GM20000 (cell line): ENCODE data around the gene SHMT1.
"Not testable (repeated sequence)": the region's sequence is repeated elsewhere in the genome, so short reads cannot be mapped to it uniquely, and the experiment has no call there.

Experiments
- DNase-seq: peaks from one replicate; pipeline ENCODE4 v3.0.0; 2012; ENCODE audit warnings: low spot score
- TF ChIP-seq, protein P1 (sequence below): IDR thresholded peaks from 2 replicates; pipeline ENCODE4 v1.5.1; 2012; ENCODE audit warnings: mild to moderate bottlenecking, control low read depth; ENCODE audit errors: extremely low read depth, missing control alignments

SHMT1 gene

DNA sequence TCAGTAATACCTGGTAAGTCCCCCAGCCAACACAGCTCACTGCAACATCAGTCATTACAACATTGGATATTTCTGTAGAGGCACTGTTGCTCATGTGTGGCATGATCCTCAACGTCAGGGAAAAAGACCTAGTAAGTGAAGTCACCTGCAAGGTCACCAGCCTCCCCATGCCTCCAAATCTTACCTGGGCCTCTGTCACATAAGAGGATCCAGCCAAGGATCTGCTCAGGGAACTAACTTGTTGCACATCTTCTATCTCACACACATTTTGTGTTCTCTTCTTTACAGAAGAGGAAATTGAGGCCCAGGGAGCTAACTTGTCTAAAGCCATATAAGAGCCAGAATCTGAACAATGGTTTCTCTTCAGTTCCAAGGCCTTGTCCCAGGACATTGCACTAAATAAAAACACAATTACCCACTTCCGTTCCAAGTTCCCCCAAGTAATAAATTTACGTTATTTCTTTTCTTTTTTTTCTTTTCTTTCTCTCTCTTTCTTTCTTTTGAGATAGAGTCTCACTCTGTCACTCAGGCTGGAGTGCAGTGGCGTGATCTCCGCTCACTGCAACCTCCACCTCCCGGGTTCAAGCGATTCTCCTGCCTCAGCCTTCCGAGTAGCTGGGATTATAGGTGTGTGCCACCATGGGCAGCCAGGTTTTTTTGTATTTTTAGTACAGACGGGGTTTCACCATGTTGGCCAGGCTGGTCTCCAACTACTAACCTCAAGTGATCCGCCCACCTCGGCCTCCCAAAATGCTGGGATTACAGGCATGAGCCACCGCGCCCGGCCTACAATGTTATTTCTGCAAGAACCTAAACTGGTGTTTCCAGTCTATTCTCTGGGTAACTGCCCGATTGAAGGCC lies 1.3 kb downstream of the SHMT1 start:
- no peak for DNase-seq
- TF ChIP-seq, protein P1, sequence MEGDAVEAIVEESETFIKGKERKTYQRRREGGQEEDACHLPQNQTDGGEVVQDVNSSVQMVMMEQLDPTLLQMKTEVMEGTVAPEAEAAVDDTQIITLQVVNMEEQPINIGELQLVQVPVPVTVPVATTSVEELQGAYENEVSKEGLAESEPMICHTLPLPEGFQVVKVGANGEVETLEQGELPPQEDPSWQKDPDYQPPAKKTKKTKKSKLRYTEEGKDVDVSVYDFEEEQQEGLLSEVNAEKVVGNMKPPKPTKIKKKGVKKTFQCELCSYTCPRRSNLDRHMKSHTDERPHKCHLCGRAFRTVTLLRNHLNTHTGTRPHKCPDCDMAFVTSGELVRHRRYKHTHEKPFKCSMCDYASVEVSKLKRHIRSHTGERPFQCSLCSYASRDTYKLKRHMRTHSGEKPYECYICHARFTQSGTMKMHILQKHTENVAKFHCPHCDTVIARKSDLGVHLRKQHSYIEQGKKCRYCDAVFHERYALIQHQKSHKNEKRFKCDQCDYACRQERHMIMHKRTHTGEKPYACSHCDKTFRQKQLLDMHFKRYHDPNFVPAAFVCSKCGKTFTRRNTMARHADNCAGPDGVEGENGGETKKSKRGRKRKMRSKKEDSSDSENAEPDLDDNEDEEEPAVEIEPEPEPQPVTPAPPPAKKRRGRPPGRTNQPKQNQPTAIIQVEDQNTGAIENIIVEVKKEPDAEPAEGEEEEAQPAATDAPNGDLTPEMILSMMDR = no peak

DNA sequence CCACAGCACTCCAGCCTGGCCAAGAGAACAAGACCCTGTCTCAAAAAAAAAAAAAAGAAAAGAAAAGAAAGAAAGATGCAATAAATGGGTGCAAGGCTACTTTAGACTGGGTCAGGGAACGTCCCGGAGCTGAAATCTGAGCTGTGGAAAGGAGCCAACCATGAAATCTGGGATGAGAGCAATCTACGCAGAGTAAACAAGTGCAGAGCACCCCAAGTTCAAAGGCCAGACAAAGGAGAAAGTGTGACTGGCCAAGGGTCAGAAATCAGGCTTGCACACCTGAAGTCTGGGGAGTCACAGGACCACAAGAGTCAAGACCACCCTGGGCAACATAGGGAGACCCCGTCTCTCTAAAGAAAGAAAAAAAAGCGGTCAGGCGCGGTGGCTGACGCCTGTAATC lies 2.8 kb downstream of the SHMT1 start:
- DNase-seq = no peak
- TF ChIP-seq, protein P1 = no peak

- DNase-seq = no peak
- TF ChIP-seq, protein P1 = no peak
These were observed 6.7 kb downstream of the SHMT1 start for GRCh38 chr17:18356624-18357023.

DNA sequence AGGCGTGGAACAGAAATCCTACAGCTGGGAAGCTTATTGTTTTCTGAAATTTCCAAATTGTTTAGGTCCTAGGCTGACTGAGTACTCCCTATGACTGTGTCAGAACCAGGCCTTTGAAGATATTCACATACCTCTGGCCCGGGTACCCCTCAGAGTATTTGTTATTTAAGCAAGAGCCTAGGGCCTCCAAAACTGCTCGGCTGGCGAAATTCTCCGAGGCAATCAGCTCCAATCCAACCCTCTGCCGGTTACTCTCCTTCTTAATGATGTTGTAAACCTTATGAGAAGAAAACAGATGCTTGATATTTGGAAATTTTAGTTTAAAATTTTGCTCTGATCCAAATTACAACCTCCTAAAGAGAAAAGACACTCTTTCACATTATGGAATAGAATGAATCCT lies 9.8 kb downstream of the SHMT1 start:
- TF ChIP-seq, protein P1 = no peak
- DNase-seq = no peak

- DNase-seq = peak; percentile 50
- TF ChIP-seq, protein P1 = no peak
These were observed 19.3 kb downstream of the SHMT1 start for GRCh38 chr17:18344021-18344420.

GRCh38 chr17:18339933-18340332 lies 23.4 kb downstream of the SHMT1 start:
- DNase-seq = no peak
- TF ChIP-seq, protein P1 = no peak

DNA sequence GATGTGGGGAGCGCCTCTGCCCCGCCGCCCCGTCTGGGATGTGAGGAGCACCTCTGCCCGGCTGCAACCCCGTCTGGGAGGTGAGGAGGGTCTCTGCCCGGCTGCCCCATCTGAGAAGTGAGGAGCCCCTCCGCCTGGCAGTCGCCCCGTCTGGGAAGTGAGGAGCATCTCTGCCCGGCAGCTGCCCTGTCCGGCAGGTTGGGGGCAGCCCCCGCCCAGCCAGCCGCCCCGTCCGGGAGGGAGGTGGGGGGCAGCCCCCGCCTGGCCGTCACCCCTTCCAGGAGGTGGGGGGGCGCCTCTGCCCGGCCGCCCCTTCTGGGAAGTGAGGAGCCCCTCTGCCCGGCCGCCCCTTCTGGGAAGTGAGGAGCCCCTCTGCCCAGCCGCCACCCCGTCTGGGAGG lies 25.2 kb downstream of the SHMT1 start:
- DNase-seq = not testable (repeated sequence)
